ENCODE measurements around the gene MED14.

Gene MED14

GRCh38 chrX:40729598-40730584 is 5.5 kb downstream of the MED14 start:
- DNase-seq, result no peak

- no peak for DNase-seq
Measured at GRCh38 chrX:40727581-40728252, 7.6 kb downstream of the MED14 start.

- no peak for DNase-seq
Measured at GRCh38 chrX:40727093-40727492, 8.2 kb downstream of the MED14 start.

GRCh38 chrX:40722930-40723329 is 12.4 kb downstream of the MED14 start:
- no peak for DNase-seq

- DNase-seq, result no peak
Measured at GRCh38 chrX:40721489-40722106, 13.7 kb downstream of the MED14 start.

- no peak for DNase-seq
Measured at GRCh38 chrX:40720792-40721191, 14.6 kb downstream of the MED14 start.

- DNase-seq, result no peak
Measured at GRCh38 chrX:40720339-40720738, 15.0 kb downstream of the MED14 start.

GRCh38 chrX:40719731-40720130 is 15.6 kb downstream of the MED14 start:
- DNase-seq, result no peak

- DNase-seq, result no peak
Measured at GRCh38 chrX:40719218-40719617, 16.1 kb downstream of the MED14 start.

GRCh38 chrX:40709395-40709794 is 25.9 kb downstream of the MED14 start:
- DNase-seq, result no peak

- no peak for DNase-seq
Measured at GRCh38 chrX:40705658-40706312, 29.6 kb downstream of the MED14 start.

GRCh38 chrX:40700640-40701342 is 34.6 kb downstream of the MED14 start:
- no peak for DNase-seq

- no peak for DNase-seq
Measured at GRCh38 chrX:40698851-40699250, 36.5 kb downstream of the MED14 start.

- DNase-seq, result no peak
Measured at GRCh38 chrX:40694802-40695201, 40.5 kb downstream of the MED14 start.

- DNase-seq, result no peak
Measured at GRCh38 chrX:40688929-40689328, 46.4 kb downstream of the MED14 start.

- DNase-seq, result no peak
Measured at GRCh38 chrX:40687169-40687568, 48.2 kb downstream of the MED14 start.

- no peak for DNase-seq
Measured at GRCh38 chrX:40685362-40685918, 49.9 kb downstream of the MED14 start.

GRCh38 chrX:40684092-40684491 is 51.2 kb downstream of the MED14 start:
- DNase-seq, result no peak

GRCh38 chrX:40683245-40683644 is 52.1 kb downstream of the MED14 start:
- DNase-seq, result no peak

GRCh38 chrX:40671126-40671525 is 64.2 kb downstream of the MED14 start:
- DNase-seq, result no peak

- DNase-seq, result no peak
Measured at GRCh38 chrX:40663880-40664630, 71.3 kb downstream of the MED14 start.
